GM19035 (cell line): Measurements from ENCODE around the gene CUL9.
"Not testable (repeated sequence)": the region's sequence is repeated elsewhere in the genome, so short reads cannot be mapped to it uniquely, and the experiment has no call there.

Experiments
- ATAC-seq: cut with Tn5 transposase; IDR thresholded peaks from one replicate; pipeline ENCODE4 v1.9.1; 2021; ENCODE audit not compliant: unreplicated experiment

The CUL9 gene

GRCh38 chr6:43181942-43182860 lies at the start of gene CUL9:
CUL9 (plus strand) TSS chr6:43182196; CDS start chr6:43184311, 2,115 bp downstream.
- peak; percentile 97 for ATAC-seq

- ATAC-seq, result no peak
Observed at GRCh38 chr6:43138267-43138666, 43.7 kb upstream of the CUL9 start.

DNA sequence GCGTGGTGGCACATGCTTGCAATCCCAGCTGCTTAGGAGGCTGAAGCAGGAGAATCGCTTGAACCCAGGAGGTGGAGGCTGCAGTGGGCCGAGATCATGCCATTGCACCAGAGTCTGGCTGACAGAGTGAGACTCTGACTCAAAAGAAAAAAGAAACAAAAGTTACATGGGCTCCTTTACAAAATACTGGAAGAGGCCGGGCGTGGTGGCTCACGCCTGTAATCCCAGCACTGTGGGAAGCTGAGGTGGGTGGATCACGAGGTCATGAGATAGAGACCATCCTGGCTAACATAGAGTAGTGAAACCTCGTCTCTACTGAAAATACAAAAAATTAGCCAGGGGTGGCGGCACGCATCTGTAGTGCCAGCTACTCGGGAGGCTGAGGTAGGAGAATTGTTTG lies 42.0 kb upstream of the CUL9 start:
- ATAC-seq, result not testable (repeated sequence)

- ATAC-seq, result no peak
Observed at GRCh38 chr6:43141644-43142043, 40.4 kb upstream of the CUL9 start.

GRCh38 chr6:43142101-43142500 lies 39.9 kb upstream of the CUL9 start:
- ATAC-seq, result no peak

- ATAC-seq, result peak; percentile 74
Observed at GRCh38 chr6:43143235-43144128, 38.5 kb upstream of the CUL9 start.

GRCh38 chr6:43144879-43145278 lies 37.1 kb upstream of the CUL9 start:
- no peak for ATAC-seq

DNA sequence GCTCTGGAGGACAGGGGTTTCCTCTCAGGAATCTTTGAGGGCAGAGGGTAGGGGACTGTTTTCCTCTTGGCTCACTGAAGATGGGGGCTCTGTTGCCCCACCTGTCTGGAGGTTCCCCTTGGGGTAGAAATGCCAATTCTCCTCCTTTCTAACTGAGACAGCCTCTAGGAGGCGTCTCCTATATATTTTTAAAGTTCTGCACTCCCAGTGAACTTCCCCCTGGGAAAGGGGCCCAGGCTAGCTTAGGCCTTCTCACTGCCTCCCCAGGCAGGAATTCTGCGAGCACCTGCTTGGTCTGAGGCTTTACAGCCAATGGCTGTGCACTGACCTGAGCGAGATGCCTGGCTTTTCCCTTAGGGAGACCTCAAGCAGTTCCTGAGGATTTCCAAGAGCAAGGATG lies 35.7 kb upstream of the CUL9 start:
- no peak for ATAC-seq

GRCh38 chr6:43146709-43147688 lies 35.0 kb upstream of the CUL9 start:
- no peak for ATAC-seq

DNA sequence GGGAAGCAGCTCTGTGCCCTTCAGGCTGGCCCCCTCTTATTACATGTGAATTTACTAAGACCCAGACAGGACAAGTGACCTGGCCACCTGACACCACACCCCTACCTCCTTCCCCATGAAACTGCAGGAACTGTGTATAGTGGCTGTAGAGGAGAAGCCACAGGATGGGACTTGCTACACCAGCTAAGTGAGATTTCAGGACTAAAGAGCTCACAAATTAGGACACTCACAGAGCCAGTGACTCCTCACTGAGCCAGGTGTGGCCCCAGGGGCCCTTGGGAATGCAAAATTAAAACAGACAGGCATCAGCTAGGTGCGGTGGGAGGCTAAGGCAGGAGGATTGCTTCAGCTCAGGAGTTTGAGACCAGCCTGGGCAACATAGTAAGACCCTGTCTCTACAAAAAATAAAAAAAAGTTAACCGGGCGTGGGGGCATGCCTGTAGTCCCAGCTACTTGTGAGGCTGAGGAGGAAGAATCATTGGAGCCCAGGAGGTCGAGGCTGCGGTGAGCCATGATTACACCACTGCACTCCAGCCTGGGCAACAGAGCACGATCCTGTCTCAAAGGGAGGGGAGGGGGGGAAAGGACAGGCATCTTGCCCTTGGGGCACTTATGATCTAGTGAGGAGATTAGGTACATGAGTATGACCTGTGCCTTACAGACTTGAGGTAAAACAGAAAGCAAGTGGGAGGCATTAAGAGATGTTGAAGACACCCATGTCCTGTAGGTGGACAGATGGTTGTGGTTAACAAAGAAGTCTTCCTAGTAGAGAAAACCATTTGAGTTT lies 34.1 kb upstream of the CUL9 start:
- no peak for ATAC-seq

- no peak for ATAC-seq
Observed at GRCh38 chr6:43149265-43149664, 32.7 kb upstream of the CUL9 start.

GRCh38 chr6:43150051-43150751 lies 31.8 kb upstream of the CUL9 start:
- no peak for ATAC-seq

GRCh38 chr6:43159599-43159998 lies 22.4 kb upstream of the CUL9 start:
- no peak for ATAC-seq

DNA sequence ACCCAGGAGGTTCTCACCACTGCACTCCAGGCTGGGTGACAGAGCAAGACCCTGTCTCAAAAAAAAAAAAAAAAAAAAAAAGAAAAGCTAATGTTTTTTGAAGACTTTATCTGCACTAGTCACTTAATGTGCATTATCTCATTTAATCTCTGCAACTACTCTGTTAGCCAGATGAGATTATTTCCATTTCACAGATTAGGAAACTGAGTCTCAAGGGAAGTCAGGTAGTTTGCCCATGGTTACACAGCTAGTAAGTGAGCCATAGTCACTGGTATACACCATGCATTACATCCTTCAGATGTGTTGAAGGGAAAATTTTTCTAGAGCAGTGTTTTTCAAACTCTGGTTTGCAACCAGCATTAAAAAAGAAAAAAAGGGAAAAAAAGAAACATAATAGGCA lies 18.1 kb upstream of the CUL9 start:
- no peak for ATAC-seq

DNA sequence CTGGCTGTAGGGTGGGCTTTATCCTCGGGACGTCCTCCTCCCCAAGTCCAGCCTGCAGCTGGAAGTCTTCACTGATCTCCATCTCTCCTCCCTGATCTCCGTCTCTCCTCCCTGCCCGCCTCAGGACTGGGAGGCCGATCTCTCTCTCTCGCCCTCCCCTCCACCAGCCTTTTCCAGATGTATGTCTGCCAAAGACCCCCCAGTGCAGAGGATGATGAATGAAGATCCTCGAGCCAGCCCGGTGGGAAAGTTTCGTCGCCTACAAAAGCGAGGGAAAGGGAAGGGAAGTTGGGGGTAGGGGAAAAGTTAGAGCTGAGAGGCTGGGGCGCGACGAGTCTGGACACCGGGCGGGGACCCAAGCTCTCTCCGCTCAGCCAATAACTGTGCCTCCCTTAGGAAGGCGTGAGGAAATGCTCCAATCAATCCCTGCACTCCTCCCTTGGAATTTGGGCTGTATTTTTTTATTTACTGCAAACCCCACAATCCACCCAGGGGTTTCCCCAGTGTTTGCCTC lies 11.5 kb upstream of the CUL9 start:
- no peak for ATAC-seq

- ATAC-seq, result peak; percentile 60
Observed at GRCh38 chr6:43170931-43171706, 10.9 kb upstream of the CUL9 start, which contains the start of gene SRF. SRF (plus strand) TSS chr6:43171269; CDS start chr6:43171657, 388 bp downstream.

DNA sequence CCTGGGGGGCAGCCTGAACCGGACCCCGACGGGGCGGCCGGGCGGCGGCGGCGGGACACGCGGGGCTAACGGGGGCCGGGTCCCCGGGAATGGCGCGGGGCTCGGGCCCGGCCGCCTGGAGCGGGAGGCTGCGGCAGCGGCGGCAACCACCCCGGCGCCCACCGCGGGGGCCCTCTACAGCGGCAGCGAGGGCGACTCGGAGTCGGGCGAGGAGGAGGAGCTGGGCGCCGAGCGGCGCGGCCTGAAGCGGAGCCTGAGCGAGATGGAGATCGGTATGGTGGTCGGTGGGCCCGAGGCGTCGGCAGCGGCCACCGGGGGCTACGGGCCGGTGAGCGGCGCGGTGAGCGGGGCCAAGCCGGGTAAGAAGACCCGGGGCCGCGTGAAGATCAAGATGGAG lies 10.3 kb upstream of the CUL9 start:
- no peak for ATAC-seq
